Karpas-422 (cell line): ENCODE measurements around the gene EHD4. TPM values are rescaled to one million over a fixed set of nuclear protein-coding genes. Genes with fewer than 3 reads are reported as not detected.

Experiments
- DNase-seq: peaks from one replicate; pipeline ENCODE4 v3.0.0-alpha.2; 2015
- H2AFZ ChIP-seq: fragments of 200-600 bp; sonication (generic); 2 replicates; pipeline ENCODE4 v1.6.1; 2014; ENCODE audit warnings: antibody characterized with exemption, low read length, mixed read lengths
- H3K27ac ChIP-seq: fragments of 200-600 bp; sonication (generic); 2 replicates; pipeline ENCODE4 v1.5.1; 2014; ENCODE audit warnings: mild to moderate bottlenecking, low read length, moderate library complexity
- H3K27me3 ChIP-seq: fragments of 200-600 bp; sonication (generic); 2 replicates; pipeline ENCODE4 v1.6.1; 2014; ENCODE audit warnings: low read length, mixed read lengths
- H3K36me3 ChIP-seq: fragments of 200-600 bp; sonication (generic); 2 replicates; pipeline ENCODE4 v1.6.1; 2014; ENCODE audit warnings: low read length, mixed read lengths; ENCODE audit not compliant: insufficient read depth
- H3K4me1 ChIP-seq: fragments of 200-600 bp; sonication (generic); 2 replicates; pipeline ENCODE4 v1.6.1; 2014; ENCODE audit warnings: mild to moderate bottlenecking, low read length, mixed read lengths
- H3K4me2 ChIP-seq: fragments of 200-600 bp; sonication (generic); 2 replicates; pipeline ENCODE4 v1.6.1; 2014; ENCODE audit warnings: low read length, low read depth, mild to moderate bottlenecking; ENCODE audit not compliant: poor library complexity, severe bottlenecking
- H3K4me3 ChIP-seq: fragments of 200-600 bp; sonication (generic); 2 replicates; pipeline ENCODE4 v1.5.1; 2014; ENCODE audit warnings: mild to moderate bottlenecking, antibody characterized with exemption, low read length, mixed read lengths
- H3K79me2 ChIP-seq: fragments of 200-600 bp; sonication (generic); 2 replicates; pipeline ENCODE4 v1.6.1; 2014; ENCODE audit warnings: mild to moderate bottlenecking, low read length, mixed read lengths
- H3K9ac ChIP-seq: fragments of 200-600 bp; sonication (generic); 2 replicates; pipeline ENCODE4 v1.6.0; 2014; ENCODE audit warnings: low read length
- H3K9me2 ChIP-seq: fragments of 200-600 bp; sonication (generic), shearing (Covaris generic); replicated peaks from 2 replicates; pipeline ENCODE4 v1.6.0; 2014; ENCODE audit warnings: mild to moderate bottlenecking, low read length, moderate library complexity; ENCODE audit not compliant: insufficient read depth
- H3K9me3 ChIP-seq: fragments of 300-700, 200-600 bp; sonication (generic); 2 replicates; pipeline ENCODE4 v1.6.1; 2014; ENCODE audit warnings: low read length, mixed read lengths
- H4K20me1 ChIP-seq: fragments of 200-600 bp; sonication (generic); 2 replicates; pipeline ENCODE4 v1.6.1; 2014; ENCODE audit warnings: mild to moderate bottlenecking, antibody characterized with exemption, low read length, low read depth; ENCODE audit not compliant: insufficient read depth
- total RNA-seq: library from RNA; depleted of rRNA; stranded (reverse); fragments of >200 nt; shearing (Covaris generic); gene quantifications from 2 replicates; pipeline ENCODE4 v1.2.3, GENCODE V29; 2014; ENCODE audit warnings: low replicate concordance

EHD4 gene
- total RNA-seq, 1 experiment from 2014 or later: 19.9 TPM

DNA sequence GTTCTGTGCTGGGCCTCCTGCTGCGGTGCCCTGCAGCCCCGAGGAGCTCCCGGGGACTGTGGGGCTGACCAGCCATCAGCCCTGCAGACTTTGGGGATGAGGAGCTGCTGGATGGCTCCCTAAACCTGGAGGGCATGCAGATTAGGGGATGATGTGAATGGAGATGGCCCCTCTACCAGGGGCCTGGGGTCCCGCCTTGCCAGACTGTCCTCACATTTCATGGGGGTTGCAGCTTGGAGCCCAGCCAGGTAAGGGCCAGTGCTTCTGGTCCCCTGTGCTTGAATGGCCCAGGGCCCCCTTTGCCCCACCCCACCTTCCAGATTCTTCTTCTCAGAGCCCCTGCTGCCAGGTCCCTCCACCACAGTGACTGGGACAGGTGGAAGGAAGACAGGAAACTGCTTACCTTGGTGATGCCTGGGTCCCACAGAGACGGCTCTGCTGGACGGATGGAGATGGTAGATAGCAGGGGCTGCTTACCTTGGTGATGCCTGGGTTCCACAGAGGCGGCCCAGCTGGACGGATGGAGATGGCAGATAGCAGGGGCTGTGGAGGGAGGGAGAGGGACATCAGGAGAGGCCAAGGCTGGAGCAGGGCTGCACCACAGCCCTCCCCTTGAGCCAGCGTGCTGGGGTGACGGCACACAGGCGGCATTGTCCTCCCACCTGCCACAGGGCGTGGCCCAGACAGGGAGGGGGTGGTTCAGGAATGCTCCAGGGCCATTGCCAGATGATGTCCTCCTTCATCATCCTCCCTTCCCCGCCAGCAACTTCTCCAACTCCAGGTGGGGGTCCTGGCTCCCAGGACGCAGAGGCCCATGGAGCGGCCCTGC is 78.7 kb downstream of the EHD4 start, which contains the start of gene SPTBN5:
Gene SPTBN5 (minus strand): TSS at position 632 of the 829 bp plus-strand sequence. CDS start 556 bp downstream, at position 76.
- H3K4me2 ChIP-seq: no peak within 1 kb of the TSS
- H3K27ac ChIP-seq: no peak within 1 kb of the TSS
- H3K9me3 ChIP-seq: no peaks in the 10 kb centered on the region
- H3K4me1 ChIP-seq: peaks cover 4% of the 10 kb centered on the region; the same call in 1 of the 2 replicates
- no peaks in the 10 kb centered on the region for H4K20me1 ChIP-seq
- no peak within 1 kb of the TSS for H2AFZ ChIP-seq
- DNase-seq: no peak
- H3K27me3 ChIP-seq: no peaks in the 10 kb centered on the region
- no peaks in the 10 kb centered on the region for H3K79me2 ChIP-seq
- no peak within 1 kb of the TSS for H3K9ac ChIP-seq
- no peak within 1 kb of the TSS for H3K4me3 ChIP-seq
- H3K9me2 ChIP-seq: no peaks in the 10 kb centered on the region
- H3K36me3 ChIP-seq: no peaks in the 10 kb centered on the region

GRCh38 chr15:41892621-41893421 is 79.5 kb downstream of the EHD4 start:
- H3K4me3 ChIP-seq: no peak overlapping the region
- H3K36me3 ChIP-seq: no peaks in the 10 kb centered on the region
- DNase-seq: no peak
- no peaks in the 10 kb centered on the region for H3K79me2 ChIP-seq
- no peak overlapping the region for H3K27ac ChIP-seq
- no peaks in the 10 kb centered on the region for H3K9me2 ChIP-seq
- no peak overlapping the region for H3K4me2 ChIP-seq
- H3K4me1 ChIP-seq: peaks cover 4% of the 10 kb centered on the region; the same call in 1 of the 2 replicates
- H3K9ac ChIP-seq: no peak overlapping the region
- no peaks in the 10 kb centered on the region for H3K9me3 ChIP-seq
- no peak overlapping the region for H2AFZ ChIP-seq
- H4K20me1 ChIP-seq: no peaks in the 10 kb centered on the region
- H3K27me3 ChIP-seq: no peaks in the 10 kb centered on the region

- Histone ChIP-seq H3K9ac (no peak overlapping the region), H3K4me2 (no peak overlapping the region), H3K4me1 (peaks cover 4% of the 10 kb centered on the region; the same call in 1 of the 2 replicates), H3K27me3 (no peaks in the 10 kb centered on the region), H3K79me2 (no peaks in the 10 kb centered on the region), H3K27ac (no peak overlapping the region), H3K9me2 (no peaks in the 10 kb centered on the region), H4K20me1 (no peaks in the 10 kb centered on the region), H3K36me3 (no peaks in the 10 kb centered on the region), H2AFZ (no peak overlapping the region), H3K4me3 (no peak overlapping the region), H3K9me3 (no peaks in the 10 kb centered on the region)
- no peak for DNase-seq
Observed at GRCh38 chr15:41891946-41892345, 80.4 kb downstream of the EHD4 start.

GRCh38 chr15:41891226-41891625 is 81.1 kb downstream of the EHD4 start:
- Histone ChIP-seq H3K79me2 (no peaks in the 10 kb centered on the region), H3K4me3 (no peak overlapping the region), H3K9me3 (no peaks in the 10 kb centered on the region), H3K4me1 (peaks cover 4% of the 10 kb centered on the region; the same call in 1 of the 2 replicates), H2AFZ (no peak overlapping the region), H3K27me3 (no peaks in the 10 kb centered on the region), H4K20me1 (no peaks in the 10 kb centered on the region), H3K27ac (no peak overlapping the region), H3K9me2 (no peaks in the 10 kb centered on the region), H3K4me2 (no peak overlapping the region), H3K9ac (no peak overlapping the region), H3K36me3 (no peaks in the 10 kb centered on the region)
- DNase-seq: no peak

- Histone ChIP-seq H2AFZ (no peak overlapping the region), H3K4me2 (no peak overlapping the region), H3K4me3 (no peak overlapping the region), H3K9me2 (no peaks in the 10 kb centered on the region), H3K79me2 (no peaks in the 10 kb centered on the region), H3K4me1 (peaks cover 3% of the 10 kb centered on the region; the same call in 1 of the 2 replicates), H4K20me1 (no peaks in the 10 kb centered on the region), H3K9ac (no peak overlapping the region), H3K27me3 (no peaks in the 10 kb centered on the region), H3K27ac (no peak overlapping the region), H3K9me3 (no peaks in the 10 kb centered on the region), H3K36me3 (no peaks in the 10 kb centered on the region)
- DNase-seq: no peak
Observed at GRCh38 chr15:41890050-41890690, 82.2 kb downstream of the EHD4 start.

- H3K4me3 ChIP-seq: no peak overlapping the region
- no peaks in the 10 kb centered on the region for H4K20me1 ChIP-seq
- no peak overlapping the region for H2AFZ ChIP-seq
- H3K27ac ChIP-seq: no peak overlapping the region
- H3K36me3 ChIP-seq: no peaks in the 10 kb centered on the region
- no peaks in the 10 kb centered on the region for H3K79me2 ChIP-seq
- H3K4me2 ChIP-seq: no peak overlapping the region
- H3K9me3 ChIP-seq: no peaks in the 10 kb centered on the region
- H3K9me2 ChIP-seq: no peaks in the 10 kb centered on the region
- no peak for DNase-seq
- H3K4me1 ChIP-seq: no peaks in the 10 kb centered on the region
- no peaks in the 10 kb centered on the region for H3K27me3 ChIP-seq
- no peak overlapping the region for H3K9ac ChIP-seq
Observed at GRCh38 chr15:41888662-41889253, 83.6 kb downstream of the EHD4 start.

GRCh38 chr15:41887893-41888292 is 84.5 kb downstream of the EHD4 start:
- H3K4me3 ChIP-seq: no peak overlapping the region
- H3K9ac ChIP-seq: no peak overlapping the region
- H4K20me1 ChIP-seq: no peaks in the 10 kb centered on the region
- H3K4me2 ChIP-seq: no peak overlapping the region
- no peak for DNase-seq
- no peaks in the 10 kb centered on the region for H3K79me2 ChIP-seq
- no peaks in the 10 kb centered on the region for H3K9me3 ChIP-seq
- no peak overlapping the region for H2AFZ ChIP-seq
- H3K4me1 ChIP-seq: no peaks in the 10 kb centered on the region
- no peaks in the 10 kb centered on the region for H3K9me2 ChIP-seq
- no peaks in the 10 kb centered on the region for H3K27me3 ChIP-seq
- no peak overlapping the region for H3K27ac ChIP-seq
- H3K36me3 ChIP-seq: no peaks in the 10 kb centered on the region
